CD4-positive, alpha-beta T cell treated with Interferon gamma for 1 hour (primary cell): ENCODE data around the gene BLOC1S5.
"Not testable (repeated sequence)": the region's sequence is repeated elsewhere in the genome, so short reads cannot be mapped to it uniquely, and the experiment has no call there.

Experiments
- DNase-seq: peaks from one replicate; pipeline ENCODE4 v3.0.0-alpha.2; 2020

BLOC1S5 gene

GRCh38 chr6:8041913-8042583, 22.1 kb downstream of the BLOC1S5 start:
- DNase-seq: no peak

GRCh38 chr6:8034107-8034506, 30.1 kb downstream of the BLOC1S5 start:
- DNase-seq: not testable (repeated sequence)

- DNase-seq: no peak
These were observed 33.3 kb downstream of the BLOC1S5 start for GRCh38 chr6:8030920-8031319.

- no peak for DNase-seq
These were observed 34.8 kb downstream of the BLOC1S5 start for GRCh38 chr6:8029243-8029870.

- DNase-seq: no peak
These were observed 36.1 kb downstream of the BLOC1S5 start for GRCh38 chr6:8027965-8028651.

GRCh38 chr6:8026800-8027199, 37.4 kb downstream of the BLOC1S5 start:
- DNase-seq: no peak

GRCh38 chr6:8025191-8025590, 39.0 kb downstream of the BLOC1S5 start:
- no peak for DNase-seq

GRCh38 chr6:8023638-8024037, 40.6 kb downstream of the BLOC1S5 start:
- DNase-seq: no peak

GRCh38 chr6:8020083-8020482, 44.1 kb downstream of the BLOC1S5 start:
- DNase-seq: no peak

- no peak for DNase-seq
These were observed 46.5 kb downstream of the BLOC1S5 start for GRCh38 chr6:8017705-8018104.

- no peak for DNase-seq
These were observed 46.9 kb downstream of the BLOC1S5 start for GRCh38 chr6:8017276-8017701.

- no peak for DNase-seq
These were observed 49.2 kb downstream of the BLOC1S5 start for GRCh38 chr6:8014947-8015346.

- DNase-seq: no peak
These were observed 50.4 kb downstream of the BLOC1S5 start for GRCh38 chr6:8013763-8014162.

GRCh38 chr6:8006208-8006607, 58.0 kb downstream of the BLOC1S5 start:
- no peak for DNase-seq

- DNase-seq: no peak
These were observed 59.1 kb downstream of the BLOC1S5 start for GRCh38 chr6:8005136-8005535.

- no peak for DNase-seq
These were observed 63.6 kb downstream of the BLOC1S5 start for GRCh38 chr6:8000636-8001035.

GRCh38 chr6:8000188-8000596, 64.0 kb downstream of the BLOC1S5 start:
- no peak for DNase-seq

GRCh38 chr6:7999201-7999600, 65.0 kb downstream of the BLOC1S5 start:
- no peak for DNase-seq

- no peak for DNase-seq
These were observed 66.0 kb downstream of the BLOC1S5 start for GRCh38 chr6:7998103-7998725.

GRCh38 chr6:7997286-7997685, 66.9 kb downstream of the BLOC1S5 start:
- no peak for DNase-seq

GRCh38 chr6:7996538-7997111, 67.6 kb downstream of the BLOC1S5 start:
- no peak for DNase-seq

GRCh38 chr6:7993952-7994351, 70.2 kb downstream of the BLOC1S5 start:
- no peak for DNase-seq

GRCh38 chr6:7993399-7993798, 70.8 kb downstream of the BLOC1S5 start:
- no peak for DNase-seq
